HG03378 (cell line): ENCODE measurements around the gene PATZ1.
A peak's percentile ranks its signal among the peaks of the same experiment; 100 is the strongest.
"Not testable (repeated sequence)": the region's sequence is repeated elsewhere in the genome, so short reads cannot be mapped to it uniquely, and the experiment has no call there.

Source experiments
- ATAC-seq: cut with Tn5 transposase; IDR thresholded peaks from one replicate; pipeline ENCODE4 v1.9.1; 2021; ENCODE audit warnings: mild to moderate bottlenecking, moderate library complexity; ENCODE audit not compliant: unreplicated experiment

Gene PATZ1

GRCh38 chr22:31321421-31321820, 24.7 kb downstream of the PATZ1 start:
- no peak for ATAC-seq

- ATAC-seq, result not testable (repeated sequence)
Measured at GRCh38 chr22:31314220-31314619, 31.9 kb downstream of the PATZ1 start.

GRCh38 chr22:31313366-31314147, 32.6 kb downstream of the PATZ1 start:
- ATAC-seq, result no peak

- no peak for ATAC-seq
Measured at GRCh38 chr22:31308181-31308580, 38.0 kb downstream of the PATZ1 start.

GRCh38 chr22:31305194-31305593, 41.0 kb downstream of the PATZ1 start:
- ATAC-seq, result no peak

- ATAC-seq, result no peak
Measured at GRCh38 chr22:31302537-31302936, 43.6 kb downstream of the PATZ1 start.

- ATAC-seq, result no peak
Measured at GRCh38 chr22:31302006-31302405, 44.1 kb downstream of the PATZ1 start.

- ATAC-seq, result no peak
Measured at GRCh38 chr22:31300896-31301295, 45.2 kb downstream of the PATZ1 start.

GRCh38 chr22:31295831-31296657, 50.1 kb downstream of the PATZ1 start:
- no peak for ATAC-seq

GRCh38 chr22:31295360-31295759, 50.8 kb downstream of the PATZ1 start:
- no peak for ATAC-seq

- peak; percentile 34 for ATAC-seq
Measured at GRCh38 chr22:31292236-31292989, 53.7 kb downstream of the PATZ1 start, which contains the start of gene PIK3IP1. Gene PIK3IP1, minus strand, starts transcription at chr22:31292488. Its CDS starts 144 bp downstream, at chr22:31292344.

GRCh38 chr22:31291481-31292235, 54.5 kb downstream of the PATZ1 start:
- no peak for ATAC-seq

GRCh38 chr22:31290494-31291471, 55.4 kb downstream of the PATZ1 start:
- ATAC-seq, result peak; percentile 68

- ATAC-seq, result no peak
Measured at GRCh38 chr22:31289344-31289743, 56.8 kb downstream of the PATZ1 start.

GRCh38 chr22:31288496-31289240, 57.5 kb downstream of the PATZ1 start:
- no peak for ATAC-seq

GRCh38 chr22:31287818-31288495, 58.2 kb downstream of the PATZ1 start:
- no peak for ATAC-seq

GRCh38 chr22:31286360-31287255, 59.5 kb downstream of the PATZ1 start:
- no peak for ATAC-seq
